ENCODE results near the gene PRKN. TPM values are rescaled to one million over a fixed set of nuclear protein-coding genes. Genes with fewer than 3 reads are reported as not detected.

The PRKN gene
- total and polyA plus RNA-seq, 2 donors (not counting 3 experiments of a cell fraction or from before 2014, with no cell fraction given) = 0.06 TPM; not detected in 1

DNA sequence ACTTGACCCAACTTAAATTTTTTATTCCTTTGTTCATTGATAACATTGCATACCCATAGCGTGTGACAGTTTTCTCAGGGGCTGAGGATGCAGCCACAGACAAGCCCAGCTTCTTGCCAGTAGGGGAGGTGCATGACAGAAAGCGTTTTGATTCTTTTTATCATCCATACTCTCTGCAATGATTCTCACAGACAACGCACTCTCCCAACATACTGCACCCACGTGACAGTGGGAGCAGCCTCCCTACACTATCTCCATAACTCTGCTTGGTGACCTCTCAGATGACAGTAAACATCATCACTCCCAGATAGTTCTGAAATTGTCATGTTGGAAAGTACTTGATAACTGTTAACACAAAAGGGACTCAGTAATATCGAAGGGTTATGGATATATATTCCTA lies 972.5 kb downstream of the PRKN start:
- H3K9me1 ChIP-seq (replicated peaks; ENCODE audit: control insufficient read depth, extremely low read depth, insufficient read depth, low read length) = no peaks in the 10 kb centered on the region
- ChIA-PET POLR2A (no interaction called here), CTCF (no interaction called here)
- intact Hi-C loops (cut with micrococcal nuclease) = no loop called here
- no peaks in the 10 kb centered on the region for H4K20me1 ChIP-seq (replicated peaks; ENCODE audit: control insufficient read depth, extremely low read depth, insufficient read depth, low read length)
- no peaks in the 10 kb centered on the region for H3K9me3 ChIP-seq (replicated peaks; ENCODE audit: control insufficient read depth, insufficient read depth, low read length)
- DNase-seq (ENCODE audit: low read depth, low spot score) (no peak), FAIRE-seq (no peak)
- H3K27ac ChIP-seq (ENCODE audit: insufficient read depth, low read depth, low read length) = no peak overlapping the region
- H3K9ac ChIP-seq (replicated peaks; ENCODE audit: extremely low read depth, insufficient read depth, low read length) = no peak overlapping the region
- TF ChIP-seq JUN (IDR thresholded peaks at IDR 0.05; ENCODE audit: borderline replicate concordance, insufficient read depth, insufficient read length, low read depth) (no peak), POLR2A (IDR thresholded peaks at IDR 0.05; ENCODE audit: low read depth, low read length) (no peak), GATA2 (IDR thresholded peaks at IDR 0.05; ENCODE audit: insufficient read depth, insufficient read length, low read depth, low read length) (no peak), MYC (IDR thresholded peaks at IDR 0.05; ENCODE audit: low read depth, low read length) (no peak)
- no peaks in the 10 kb centered on the region for H3K79me2 ChIP-seq (ENCODE audit: control insufficient read depth, insufficient read depth, low read length)
- no peak overlapping the region for H3K4me2 ChIP-seq (ENCODE audit: insufficient read depth, low read length)
- H2AFZ ChIP-seq (ENCODE audit: low read depth, low read length) = no peak overlapping the region
- no peaks in the 10 kb centered on the region for H3K27me3 ChIP-seq (ENCODE audit: control insufficient read depth in 2 of 2, insufficient read depth in 2 of 2, low read length in 2 of 2)
- dilution Hi-C loops (cut with MboI; ENCODE audit: extremely low pct_ligation_motif_present, low sequenced_read_pairs) = no loop called here
- no peaks in the 10 kb centered on the region for H3K4me1 ChIP-seq (ENCODE audit: control insufficient read depth, extremely low read depth, insufficient read depth, low read length)
- H3K36me3 ChIP-seq (ENCODE audit: control insufficient read depth in 2 of 2, extremely low read depth in 1 of 2, insufficient read depth in 2 of 2, low read length in 2 of 2) = no peaks in the 10 kb centered on the region
- no TSS peak for BruUV-seq (replicated peaks)
- H3K4me3 ChIP-seq (replicated peaks in 1 of 3; ENCODE audit: insufficient read depth in 1 of 3, low read depth in 1 of 3, low read length in 3 of 3) = no peak overlapping the region

DNA sequence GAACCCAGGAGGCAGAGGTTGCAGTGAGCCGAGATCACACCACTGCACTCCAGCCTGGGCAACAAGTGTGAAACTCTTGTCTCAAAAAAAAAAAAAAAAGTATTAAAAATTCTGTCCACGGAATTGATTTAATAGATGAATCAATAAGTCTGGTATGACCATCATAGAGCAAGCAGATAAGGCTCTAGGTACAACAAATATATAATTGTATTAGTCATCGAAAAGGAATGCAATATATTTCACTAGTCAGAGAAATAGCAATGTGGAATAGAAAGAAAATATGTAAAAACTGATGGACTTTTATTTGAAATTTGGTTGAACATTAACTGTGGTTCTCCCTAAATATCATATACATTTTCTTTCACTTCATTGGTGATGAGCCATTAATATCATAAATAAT lies 976.9 kb downstream of the PRKN start:
- Histone ChIP-seq H4K20me1 (replicated peaks; ENCODE audit: control insufficient read depth, extremely low read depth, insufficient read depth, low read length) (no peaks in the 10 kb centered on the region), H3K79me2 (ENCODE audit: control insufficient read depth, insufficient read depth, low read length) (no peaks in the 10 kb centered on the region), H3K9me3 (replicated peaks; ENCODE audit: control insufficient read depth, insufficient read depth, low read length) (no peaks in the 10 kb centered on the region), H3K4me2 (ENCODE audit: insufficient read depth, low read length) (no peak overlapping the region), H3K27ac (ENCODE audit: insufficient read depth, low read depth, low read length) (no peak overlapping the region), H3K4me3 (replicated peaks in 1 of 3; ENCODE audit: insufficient read depth in 1 of 3, low read depth in 1 of 3, low read length in 3 of 3) (no peak overlapping the region), H3K36me3 (ENCODE audit: control insufficient read depth in 2 of 2, extremely low read depth in 1 of 2, insufficient read depth in 2 of 2, low read length in 2 of 2) (no peaks in the 10 kb centered on the region), H3K9me1 (replicated peaks; ENCODE audit: control insufficient read depth, extremely low read depth, insufficient read depth, low read length) (no peaks in the 10 kb centered on the region), H3K9ac (replicated peaks; ENCODE audit: extremely low read depth, insufficient read depth, low read length) (no peak overlapping the region), H3K27me3 (ENCODE audit: control insufficient read depth in 2 of 2, insufficient read depth in 2 of 2, low read length in 2 of 2) (no peaks in the 10 kb centered on the region), H2AFZ (ENCODE audit: low read depth, low read length) (no peak overlapping the region), H3K4me1 (ENCODE audit: control insufficient read depth, extremely low read depth, insufficient read depth, low read length) (no peaks in the 10 kb centered on the region)
- intact Hi-C loops (cut with micrococcal nuclease) (no loop called here), dilution Hi-C loops (cut with MboI; ENCODE audit: extremely low pct_ligation_motif_present, low sequenced_read_pairs) (no loop called here)
- ChIA-PET CTCF (no interaction called here), POLR2A (no interaction called here)
- TF ChIP-seq, protein P1, sequence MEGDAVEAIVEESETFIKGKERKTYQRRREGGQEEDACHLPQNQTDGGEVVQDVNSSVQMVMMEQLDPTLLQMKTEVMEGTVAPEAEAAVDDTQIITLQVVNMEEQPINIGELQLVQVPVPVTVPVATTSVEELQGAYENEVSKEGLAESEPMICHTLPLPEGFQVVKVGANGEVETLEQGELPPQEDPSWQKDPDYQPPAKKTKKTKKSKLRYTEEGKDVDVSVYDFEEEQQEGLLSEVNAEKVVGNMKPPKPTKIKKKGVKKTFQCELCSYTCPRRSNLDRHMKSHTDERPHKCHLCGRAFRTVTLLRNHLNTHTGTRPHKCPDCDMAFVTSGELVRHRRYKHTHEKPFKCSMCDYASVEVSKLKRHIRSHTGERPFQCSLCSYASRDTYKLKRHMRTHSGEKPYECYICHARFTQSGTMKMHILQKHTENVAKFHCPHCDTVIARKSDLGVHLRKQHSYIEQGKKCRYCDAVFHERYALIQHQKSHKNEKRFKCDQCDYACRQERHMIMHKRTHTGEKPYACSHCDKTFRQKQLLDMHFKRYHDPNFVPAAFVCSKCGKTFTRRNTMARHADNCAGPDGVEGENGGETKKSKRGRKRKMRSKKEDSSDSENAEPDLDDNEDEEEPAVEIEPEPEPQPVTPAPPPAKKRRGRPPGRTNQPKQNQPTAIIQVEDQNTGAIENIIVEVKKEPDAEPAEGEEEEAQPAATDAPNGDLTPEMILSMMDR (IDR thresholded peaks at IDR 0.05; ENCODE audit: extremely low read depth in 1 of 2, insufficient read depth in 1 of 2, low read depth in 1 of 2, low read length in 2 of 2) = no peak
- TF ChIP-seq FOS (IDR thresholded peaks at IDR 0.05; ENCODE audit: borderline replicate concordance, insufficient read depth, low read length) (no peak), GATA2 (IDR thresholded peaks at IDR 0.05; ENCODE audit: insufficient read depth, insufficient read length, low read depth, low read length) (no peak), POLR2AphosphoS5 (IDR thresholded peaks at IDR 0.05; ENCODE audit: insufficient read depth, low read depth, low read length) (no peak), JUN (IDR thresholded peaks at IDR 0.05; ENCODE audit: borderline replicate concordance, insufficient read depth, insufficient read length, low read depth) (no peak), MYC (IDR thresholded peaks at IDR 0.05; ENCODE audit: low read depth, low read length) (no peak), POLR2A (IDR thresholded peaks at IDR 0.05; ENCODE audit: low read depth, low read length) (no peak), EZH2 (IDR thresholded peaks at IDR 0.05; ENCODE audit: borderline replicate concordance, low read depth, low read length, severe bottlenecking) (no peak)
- TF ChIP-seq, protein P2, sequence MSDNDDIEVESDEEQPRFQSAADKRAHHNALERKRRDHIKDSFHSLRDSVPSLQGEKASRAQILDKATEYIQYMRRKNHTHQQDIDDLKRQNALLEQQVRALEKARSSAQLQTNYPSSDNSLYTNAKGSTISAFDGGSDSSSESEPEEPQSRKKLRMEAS (IDR thresholded peaks at IDR 0.05; ENCODE audit: insufficient read depth, insufficient read length) = no peak
- DNase-seq (ENCODE audit: low read depth, low spot score) (no peak), FAIRE-seq (no peak)
- no TSS peak for BruUV-seq (replicated peaks)

All from endothelial cell of umbilical vein (primary cell).